GM12878 (cell line): Measurements from ENCODE around the gene TRAF7. TPM values are rescaled to one million over a fixed set of nuclear protein-coding genes. Genes with fewer than 3 reads are reported as not detected.

Experiments used
- ATAC-seq: fragments of 200-7000 bp; cut with Tn5 transposase; 3 replicates; pipeline ENCODE4 v1.9.1; 2020; ENCODE audit warnings: mild to moderate bottlenecking, moderate library complexity
- BruUV-seq: library from RNA; stranded (reverse); fragments of 400-500 nt; replicated peaks from 2 replicates; lab custom pipeline; 2021; lab: Mats Ljungman, UMichigan
- CTCF ChIA-PET: fragments of 300-600 bp; sonication (Branson Sonifier 250); formaldehyde crosslinking; extraction: SDS; loops from one replicate; lab custom pipeline; 2021; ENCODE audit warnings: inconsistent platforms; lab: Yijun Ruan, JAX
- POLR2A ChIA-PET: fragments of 350-600 bp; formaldehyde crosslinking; extraction: SDS; loops from one replicate; lab custom pipeline; 2021; ENCODE audit warnings: inconsistent platforms; lab: Charles Lee
- RAD21 ChIA-PET: fragments of 300-600 bp; sonication (Branson Sonifier 250); formaldehyde crosslinking; loops from one replicate; lab custom pipeline; 2023; ENCODE audit warnings: antibody characterized with exemption; ENCODE audit not compliant: unreplicated experiment; lab: Charles Lee
- SMC1A ChIA-PET: fragments of 300-600 bp; sonication (Branson Sonifier 250); formaldehyde crosslinking; loops from one replicate; lab custom pipeline; 2023; ENCODE audit not compliant: unreplicated experiment, uncharacterized antibody; lab: Charles Lee
- DNase-seq: peaks from one replicate; pipeline ENCODE4 v3.0.0-alpha.2; 2011; ENCODE audit warnings: low read depth, low spot score
- FAIRE-seq: peaks from 3 replicates; lab custom pipeline; 2011; peaks lifted over from hg19 to GRCh38; lab: Jason Lieb, UNC
- H2AFZ ChIP-seq: 2 replicates; pipeline ENCODE4 v1.6.0; 2011; ENCODE audit warnings: low read depth, low read length, control low read depth; ENCODE audit not compliant: control insufficient read depth
- H3K27ac ChIP-seq: 2 replicates; pipeline ENCODE4 v1.5.1; 2011; ENCODE audit warnings: control low read depth; ENCODE audit not compliant: control insufficient read depth, insufficient read depth
- H3K27me3 ChIP-seq, 2 experiments: replicated peaks in 1 of 2; 2 replicates each; pipeline versions ENCODE4 v1.6.0 to v1.6.1; 2011; ENCODE audit warnings: low read length in 1 of 2; ENCODE audit not compliant: control insufficient read depth in 2 of 2, insufficient read depth in 2 of 2
- H3K36me3 ChIP-seq, 2 experiments: 2 replicates each; pipeline ENCODE4 v1.5.1; 2011; ENCODE audit warnings: low read length in 1 of 2; ENCODE audit not compliant: control insufficient read depth in 2 of 2, insufficient read depth in 2 of 2
- H3K4me1 ChIP-seq: 2 replicates; pipeline ENCODE4 v1.6.1; 2011; ENCODE audit warnings: mild to moderate bottlenecking, low read length, moderate library complexity, mixed read lengths; ENCODE audit not compliant: control insufficient read depth, insufficient read depth
- H3K4me2 ChIP-seq: 2 replicates; pipeline ENCODE4 v1.6.0; 2011; ENCODE audit warnings: control low read depth; ENCODE audit not compliant: control insufficient read depth, insufficient read depth
- H3K4me3 ChIP-seq: fragments of 200-600 bp; sonication (generic); 2 replicates; pipeline ENCODE4 v1.5.1; 2016
- H3K79me2 ChIP-seq: 2 replicates; pipeline ENCODE4 v1.6.0; 2011; ENCODE audit warnings: low read length; ENCODE audit not compliant: control insufficient read depth, insufficient read depth
- H3K9ac ChIP-seq: 2 replicates; pipeline ENCODE4 v1.8.0; 2011; ENCODE audit warnings: low read length, control low read depth, mixed read lengths; ENCODE audit not compliant: control insufficient read depth, insufficient read depth
- H3K9me3 ChIP-seq: replicated peaks from 3 replicates; pipeline ENCODE4 v1.5.1; 2011; ENCODE audit warnings: mild to moderate bottlenecking, low read length; ENCODE audit not compliant: control insufficient read depth, insufficient read depth
- H4K20me1 ChIP-seq: 2 replicates; pipeline ENCODE4 v1.6.0; 2011; ENCODE audit not compliant: control insufficient read depth, insufficient read depth
- CBX5 ChIP-seq: sonication (generic); IDR thresholded peaks from 2 replicates; pipeline ENCODE4 v1.6.1; 2016; ENCODE audit warnings: low read depth, moderate library complexity, mild to moderate bottlenecking, inconsistent platforms
- EP300 ChIP-seq, 2 experiments: fragments of 150-350 bp in 1 of 2; IDR thresholded peaks; 2 replicates each; pipeline ENCODE4 v1.6.1; 2011 to 2012; ENCODE audit warnings: low read depth in 2 of 2, low read length in 2 of 2, borderline replicate concordance in 1 of 2, improper control_type of control experiment in 1 of 2, inconsistent platforms in 1 of 2; ENCODE audit not compliant: control insufficient read depth in 1 of 2
- MXI1 ChIP-seq: fragments of 150-350 bp; IDR thresholded peaks from 2 replicates; pipeline ENCODE4 v1.6.1; 2011; ENCODE audit warnings: low read depth, mild to moderate bottlenecking, inconsistent platforms, low read length, improper control_type of control experiment
- NFXL1 ChIP-seq: fragments of 450-650 bp; IDR thresholded peaks from 2 replicates; pipeline ENCODE4 v1.6.1; 2017; ENCODE audit warnings: antibody characterized with exemption, mild to moderate bottlenecking, borderline replicate concordance
- NRF1 ChIP-seq: conservative IDR thresholded peaks from 2 replicates; pipeline ENCODE4 v1.6.1; 2011; ENCODE audit warnings: mild to moderate bottlenecking, low read depth, low read length, improper control_type of control experiment
- RAD51 ChIP-seq: fragments of 450-650 bp; IDR thresholded peaks from 2 replicates; pipeline ENCODE4 v1.6.1; 2016; ENCODE audit warnings: moderate library complexity, mild to moderate bottlenecking, inconsistent platforms
- TAF1 ChIP-seq: IDR thresholded peaks from 2 replicates; pipeline ENCODE4 v1.6.1; 2011; ENCODE audit warnings: mild to moderate bottlenecking, low read depth, low read length, borderline replicate concordance
- WRNIP1 ChIP-seq: IDR thresholded peaks from 2 replicates; pipeline ENCODE4 v1.6.1; 2011; ENCODE audit warnings: low read depth, low read length, improper control_type of control experiment, borderline replicate concordance
- ZBTB40 ChIP-seq: fragments of 450-650 bp; IDR thresholded peaks from 2 replicates; pipeline ENCODE4 v1.6.1; 2016; ENCODE audit warnings: mild to moderate bottlenecking, moderate library complexity, borderline replicate concordance
- WGBS: methylation state at CpG from one replicate; pipeline ENCODE4 v1.1.6; 2016; ENCODE audit warnings: low lambda C conversion rate; ENCODE audit not compliant: insufficient replicate concordance, insufficient coverage; ENCODE audit errors: missing lambda C conversion rate; 5-methylcytosine and 5-hydroxymethylcytosine counted together
- in situ Hi-C: fragments of 300-500 bp; cut with MboI; formaldehyde crosslinking; loops from 9 replicates; pipeline ENCODE4 v1.14.3; 2018; ENCODE audit warnings: mixed read lengths
- intact Hi-C: fragments of 100-400 bp; cut with micrococcal nuclease; formaldehyde crosslinking; loops from one replicate; pipeline ENCODE4 v1.14.2; 2022; ENCODE audit not compliant: unreplicated experiment
- polyA plus RNA-seq, 11 experiments: library from polyadenylated mRNA; depleted of rRNA in 4 of 11; unstranded in 6 of 11; stranded (reverse) in 5 of 11; fragments of >200 nt; fragmentation: Nextera tagmentation in 4 of 11; fragmentation: Illumina TruSeq in 1 of 11; extraction: Ambion mirVana in 4 of 11; extraction: Trizol in 1 of 11; gene quantifications; 1 replicate in 1 of 11; 2 replicates in 10 of 11; pipeline versions ENCODE4 v1.2.1 to v1.2.3, GENCODE V29; 2011 to 2016; ENCODE audit warnings: inconsistent platforms in 2 of 11, missing spikeins in 2 of 11, low read depth in 1 of 11
- total RNA-seq, 4 experiments: library from RNA; depleted of rRNA in 3 of 4; stranded (reverse); fragments of >200 nt in 3 of 4; fragmentation: Illumina TruSeq in 1 of 4; extraction: Trizol in 1 of 4; gene quantifications; 2 replicates each; pipeline versions ENCODE4 v1.2.1 to v1.2.3, GENCODE V29; 2013 to 2021
- TF ChIP-seq, protein P1 (sequence below): fragments of 450-650 bp; IDR thresholded peaks from 2 replicates; pipeline ENCODE4 v1.6.1; 2017; ENCODE audit warnings: mild to moderate bottlenecking, low read depth, inconsistent platforms; ENCODE audit not compliant: poor library complexity, severe bottlenecking
- TF ChIP-seq, protein P2 (sequence below): fragments of 450-650 bp; IDR thresholded peaks from 2 replicates; pipeline ENCODE4 v1.6.1; 2018; ENCODE audit warnings: mild to moderate bottlenecking, low read depth, moderate library complexity; ENCODE audit not compliant: partially characterized antibody
- TF ChIP-seq, protein P3 (sequence below): IDR thresholded peaks from 2 replicates; pipeline ENCODE4 v1.6.1; 2011; ENCODE audit warnings: borderline replicate concordance, low read depth, mild to moderate bottlenecking, moderate library complexity, mixed read lengths, low read length; ENCODE audit not compliant: insufficient read depth; ENCODE audit errors: extremely low read length

Gene TRAF7
- total and polyA plus RNA-seq, 10 of the 15 experiments (the other 5 are each of a cell fraction or from before 2014, with no cell fraction given) = 0.61 to 87.0 (median 30.0) TPM

- POLR2A ChIA-PET = interaction anchor here (0.6 kb wide), 1 partner anchor 415 kb away, joined by 5 read pairs; no protein-coding TSS in a partner anchor
- no peak overlapping the region for H3K9ac ChIP-seq
- H3K4me3 ChIP-seq = no peak overlapping the region
- intact Hi-C loops (no loop called here), in situ Hi-C loops (no loop called here)
- H3K4me2 ChIP-seq = no peak overlapping the region
- H4K20me1 ChIP-seq = no peaks in the 10 kb centered on the region
- FAIRE-seq (no peak), ATAC-seq (no peak), DNase-seq (no peak)
- H3K27me3 ChIP-seq = no peaks in the 10 kb centered on the region
- SMC1A ChIA-PET = no interaction called here
- H3K4me1 ChIP-seq = no peaks in the 10 kb centered on the region
- H3K27ac ChIP-seq = no peak overlapping the region
- WGBS = over 99% methylated on average over 20 of the region's 21 CpGs
- CTCF ChIA-PET = no interaction called here
- H3K9me3 ChIP-seq = no peaks in the 10 kb centered on the region
- BruUV-seq = no TSS peak
- RAD21 ChIA-PET = no interaction called here
- no peak overlapping the region for H2AFZ ChIP-seq
- no peaks in the 10 kb centered on the region for H3K79me2 ChIP-seq
- peaks cover 7 to 11% of the 10 kb centered on the region in 2 experiments; a peak in 3 of 4 replicates for H3K36me3 ChIP-seq
- TF ChIP-seq NRF1 = no peak
- no peak for TF ChIP-seq WRNIP1
- TF ChIP-seq, protein P1, sequence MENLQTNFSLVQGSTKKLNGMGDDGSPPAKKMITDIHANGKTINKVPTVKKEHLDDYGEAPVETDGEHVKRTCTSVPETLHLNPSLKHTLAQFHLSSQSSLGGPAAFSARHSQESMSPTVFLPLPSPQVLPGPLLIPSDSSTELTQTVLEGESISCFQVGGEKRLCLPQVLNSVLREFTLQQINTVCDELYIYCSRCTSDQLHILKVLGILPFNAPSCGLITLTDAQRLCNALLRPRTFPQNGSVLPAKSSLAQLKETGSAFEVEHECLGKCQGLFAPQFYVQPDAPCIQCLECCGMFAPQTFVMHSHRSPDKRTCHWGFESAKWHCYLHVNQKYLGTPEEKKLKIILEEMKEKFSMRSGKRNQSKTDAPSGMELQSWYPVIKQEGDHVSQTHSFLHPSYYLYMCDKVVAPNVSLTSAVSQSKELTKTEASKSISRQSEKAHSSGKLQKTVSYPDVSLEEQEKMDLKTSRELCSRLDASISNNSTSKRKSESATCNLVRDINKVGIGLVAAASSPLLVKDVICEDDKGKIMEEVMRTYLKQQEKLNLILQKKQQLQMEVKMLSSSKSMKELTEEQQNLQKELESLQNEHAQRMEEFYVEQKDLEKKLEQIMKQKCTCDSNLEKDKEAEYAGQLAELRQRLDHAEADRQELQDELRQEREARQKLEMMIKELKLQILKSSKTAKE = no peak
- TF ChIP-seq, protein P2, sequence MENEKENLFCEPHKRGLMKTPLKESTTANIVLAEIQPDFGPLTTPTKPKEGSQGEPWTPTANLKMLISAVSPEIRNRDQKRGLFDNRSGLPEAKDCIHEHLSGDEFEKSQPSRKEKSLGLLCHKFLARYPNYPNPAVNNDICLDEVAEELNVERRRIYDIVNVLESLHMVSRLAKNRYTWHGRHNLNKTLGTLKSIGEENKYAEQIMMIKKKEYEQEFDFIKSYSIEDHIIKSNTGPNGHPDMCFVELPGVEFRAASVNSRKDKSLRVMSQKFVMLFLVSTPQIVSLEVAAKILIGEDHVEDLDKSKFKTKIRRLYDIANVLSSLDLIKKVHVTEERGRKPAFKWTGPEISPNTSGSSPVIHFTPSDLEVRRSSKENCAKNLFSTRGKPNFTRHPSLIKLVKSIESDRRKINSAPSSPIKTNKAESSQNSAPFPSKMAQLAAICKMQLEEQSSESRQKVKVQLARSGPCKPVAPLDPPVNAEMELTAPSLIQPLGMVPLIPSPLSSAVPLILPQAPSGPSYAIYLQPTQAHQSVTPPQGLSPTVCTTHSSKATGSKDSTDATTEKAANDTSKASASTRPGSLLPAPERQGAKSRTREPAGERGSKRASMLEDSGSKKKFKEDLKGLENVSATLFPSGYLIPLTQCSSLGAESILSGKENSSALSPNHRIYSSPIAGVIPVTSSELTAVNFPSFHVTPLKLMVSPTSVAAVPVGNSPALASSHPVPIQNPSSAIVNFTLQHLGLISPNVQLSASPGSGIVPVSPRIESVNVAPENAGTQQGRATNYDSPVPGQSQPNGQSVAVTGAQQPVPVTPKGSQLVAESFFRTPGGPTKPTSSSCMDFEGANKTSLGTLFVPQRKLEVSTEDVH = no peak
- TF ChIP-seq RAD51 = no peak
- TF ChIP-seq NFXL1 = no peak
- TF ChIP-seq, protein P3, sequence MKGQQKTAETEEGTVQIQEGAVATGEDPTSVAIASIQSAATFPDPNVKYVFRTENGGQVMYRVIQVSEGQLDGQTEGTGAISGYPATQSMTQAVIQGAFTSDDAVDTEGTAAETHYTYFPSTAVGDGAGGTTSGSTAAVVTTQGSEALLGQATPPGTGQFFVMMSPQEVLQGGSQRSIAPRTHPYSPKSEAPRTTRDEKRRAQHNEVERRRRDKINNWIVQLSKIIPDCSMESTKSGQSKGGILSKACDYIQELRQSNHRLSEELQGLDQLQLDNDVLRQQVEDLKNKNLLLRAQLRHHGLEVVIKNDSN = no peak
- TF ChIP-seq CBX5 = no peak
- TF ChIP-seq EP300 (IDR thresholded peaks at IDR 0.05; ENCODE audit: borderline replicate concordance in 1 of 2, control insufficient read depth in 1 of 2, low read depth in 2 of 2, low read length in 2 of 2) = no peak
- TF ChIP-seq ZBTB40 = no peak
- no peak for TF ChIP-seq MXI1
- no peak for TF ChIP-seq TAF1
These were observed 19.0 kb downstream of the TRAF7 start for GRCh38 chr16:2174396-2175131.
